Measurements from ENCODE around the gene ADM2.

DNA sequence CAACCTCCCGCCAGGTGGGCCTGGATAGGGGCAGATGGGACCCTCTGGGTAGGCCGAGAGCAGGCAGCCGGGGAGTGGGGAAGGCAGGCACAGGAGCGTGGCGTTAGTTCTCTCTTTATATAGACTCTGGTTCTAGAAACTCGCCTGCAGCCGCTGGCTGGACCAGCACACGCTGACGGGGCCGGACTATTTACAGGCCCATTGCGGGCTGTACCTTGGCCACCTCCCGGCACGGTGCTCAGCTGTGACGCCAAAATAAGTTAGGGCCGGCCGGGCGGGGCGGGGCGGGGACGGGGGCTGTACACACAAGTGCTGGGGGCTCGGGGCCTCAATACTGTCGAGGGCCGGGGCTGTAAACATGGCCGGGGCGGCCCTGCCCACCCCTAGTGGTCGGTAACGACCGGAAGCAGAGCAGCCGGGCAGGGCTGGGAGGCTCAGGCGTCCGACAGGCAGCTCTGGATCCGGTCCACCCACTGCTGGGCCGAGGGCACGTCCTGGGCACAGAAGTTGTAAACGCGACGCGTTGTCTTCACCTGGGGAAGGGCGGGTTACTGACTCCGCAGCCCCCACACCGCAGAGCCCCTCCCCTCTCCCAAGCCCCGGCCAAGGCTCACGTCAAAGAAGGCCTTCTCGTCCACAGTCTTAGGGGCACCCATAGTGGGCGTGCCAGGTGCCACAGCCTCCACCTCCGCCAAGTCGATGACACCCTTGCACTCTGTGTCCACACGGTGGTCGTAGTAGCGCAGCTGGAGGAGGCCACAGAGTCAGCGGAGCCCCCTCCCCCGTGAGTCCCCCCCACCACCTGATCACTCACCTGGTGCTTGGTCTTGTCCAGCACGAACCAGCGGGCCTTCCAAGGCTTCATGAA is 34.4 kb upstream of the ADM2 start:
- TF ChIP-seq ELF4 (CRISPR knock-in tag; IDR thresholded peaks at IDR 0.05; ENCODE audit: low read depth) (no peak), ZNF423 (CRISPR knock-in tag; IDR thresholded peaks at IDR 0.05) (no peak)
